ENCODE data around the gene MND1. TPM values are rescaled to one million over a fixed set of nuclear protein-coding genes. Genes with fewer than 3 reads are reported as not detected.

Gene MND1
- total RNA-seq, 1 experiment from 2014 or later = 35.7 TPM

DNA sequence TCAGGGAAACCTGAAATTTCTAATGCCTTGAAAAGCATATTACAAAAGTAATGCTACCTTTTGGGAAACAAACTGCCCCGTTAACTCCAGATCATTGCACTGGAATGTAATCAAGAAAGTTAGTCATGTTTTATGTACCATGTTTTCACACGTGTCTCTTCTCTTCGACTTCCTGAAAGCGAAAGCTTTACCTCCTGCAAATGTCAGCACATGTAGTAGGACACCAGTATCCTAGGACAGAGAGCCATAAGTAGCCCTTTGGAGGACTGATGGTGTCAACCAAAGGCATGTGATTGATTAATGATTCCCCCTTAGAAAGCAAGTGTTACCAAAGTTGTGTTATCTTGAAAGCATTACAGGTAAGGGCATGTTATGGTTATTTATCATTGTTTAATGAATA is 8.8 kb upstream of the MND1 start:
- no peak for DNase-seq
- Histone ChIP-seq H3K4me3 (no peak overlapping the region), H3K4me1 (no peaks in the 10 kb centered on the region), H3K27me3 (no peaks in the 10 kb centered on the region), H3K9me3 (replicated peaks) (no peaks in the 10 kb centered on the region), H3K36me3 (peaks cover 9% of the 10 kb centered on the region), H3K27ac (no peak overlapping the region)

GRCh38 chr4:153337686-153338085 is 6.8 kb upstream of the MND1 start:
- Histone ChIP-seq H3K9me3 (replicated peaks) (no peaks in the 10 kb centered on the region), H3K36me3 (peaks cover 6% of the 10 kb centered on the region; the same call in 1 of the 2 replicates), H3K4me1 (no peaks in the 10 kb centered on the region), H3K27me3 (no peaks in the 10 kb centered on the region), H3K27ac (no peak overlapping the region), H3K4me3 (no peak overlapping the region)
- DNase-seq = no peak

- DNase-seq = no peak
- peaks cover 3% of the 10 kb centered on the region; the same call in 1 of the 2 replicates for H3K36me3 ChIP-seq
- H3K27ac ChIP-seq = no peak overlapping the region
- no peaks in the 10 kb centered on the region for H3K27me3 ChIP-seq
- no peak overlapping the region for H3K4me3 ChIP-seq
- peaks cover 6% of the 10 kb centered on the region for H3K4me1 ChIP-seq
- no peaks in the 10 kb centered on the region for H3K9me3 ChIP-seq (replicated peaks)
Measured at GRCh38 chr4:153341575-153342090, 2.9 kb upstream of the MND1 start.

DNA sequence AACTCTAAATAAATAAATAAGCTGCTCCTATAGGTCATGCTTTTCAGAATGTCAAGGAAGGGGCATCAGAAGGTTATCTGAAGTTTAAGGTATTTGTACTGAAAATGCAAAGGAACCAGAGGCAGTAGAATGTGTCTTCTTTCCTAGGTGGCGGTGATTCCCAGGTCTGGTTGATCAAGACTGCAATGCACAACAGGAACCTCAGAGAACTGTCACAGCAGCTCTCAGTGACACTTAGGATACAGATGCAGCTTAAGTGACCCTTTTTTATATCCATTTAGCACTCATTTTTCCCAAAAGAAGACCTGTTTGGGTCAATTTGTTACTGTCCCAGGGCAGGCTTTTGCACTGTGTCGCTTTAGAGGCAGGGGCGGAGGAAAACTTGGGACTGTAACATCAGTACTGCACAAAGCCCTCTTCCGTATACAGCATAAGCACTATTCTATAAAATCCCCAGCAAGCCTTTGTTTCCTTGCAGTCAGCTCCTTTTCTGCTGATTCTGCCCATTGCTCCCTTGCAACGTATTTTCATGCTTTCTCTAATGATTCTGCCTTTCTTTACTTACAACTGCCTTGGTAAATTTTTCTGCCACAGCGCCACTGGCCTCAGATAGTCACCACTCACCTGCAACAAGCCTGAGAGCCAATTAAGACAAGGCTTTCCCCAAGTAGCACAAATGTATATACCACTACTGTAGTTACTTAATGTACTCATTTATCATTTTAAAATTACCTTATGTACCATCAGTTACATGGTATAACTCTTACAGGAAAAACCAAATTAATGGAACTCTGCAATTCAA is 1.5 kb upstream of the MND1 start:
- Histone ChIP-seq H3K4me1 (peaks cover 11% of the 10 kb centered on the region), H3K9me3 (replicated peaks) (no peaks in the 10 kb centered on the region), H3K27ac (no peak overlapping the region), H3K27me3 (no peaks in the 10 kb centered on the region), H3K4me3 (no peak overlapping the region), H3K36me3 (no peaks in the 10 kb centered on the region)
- DNase-seq = no peak

DNA sequence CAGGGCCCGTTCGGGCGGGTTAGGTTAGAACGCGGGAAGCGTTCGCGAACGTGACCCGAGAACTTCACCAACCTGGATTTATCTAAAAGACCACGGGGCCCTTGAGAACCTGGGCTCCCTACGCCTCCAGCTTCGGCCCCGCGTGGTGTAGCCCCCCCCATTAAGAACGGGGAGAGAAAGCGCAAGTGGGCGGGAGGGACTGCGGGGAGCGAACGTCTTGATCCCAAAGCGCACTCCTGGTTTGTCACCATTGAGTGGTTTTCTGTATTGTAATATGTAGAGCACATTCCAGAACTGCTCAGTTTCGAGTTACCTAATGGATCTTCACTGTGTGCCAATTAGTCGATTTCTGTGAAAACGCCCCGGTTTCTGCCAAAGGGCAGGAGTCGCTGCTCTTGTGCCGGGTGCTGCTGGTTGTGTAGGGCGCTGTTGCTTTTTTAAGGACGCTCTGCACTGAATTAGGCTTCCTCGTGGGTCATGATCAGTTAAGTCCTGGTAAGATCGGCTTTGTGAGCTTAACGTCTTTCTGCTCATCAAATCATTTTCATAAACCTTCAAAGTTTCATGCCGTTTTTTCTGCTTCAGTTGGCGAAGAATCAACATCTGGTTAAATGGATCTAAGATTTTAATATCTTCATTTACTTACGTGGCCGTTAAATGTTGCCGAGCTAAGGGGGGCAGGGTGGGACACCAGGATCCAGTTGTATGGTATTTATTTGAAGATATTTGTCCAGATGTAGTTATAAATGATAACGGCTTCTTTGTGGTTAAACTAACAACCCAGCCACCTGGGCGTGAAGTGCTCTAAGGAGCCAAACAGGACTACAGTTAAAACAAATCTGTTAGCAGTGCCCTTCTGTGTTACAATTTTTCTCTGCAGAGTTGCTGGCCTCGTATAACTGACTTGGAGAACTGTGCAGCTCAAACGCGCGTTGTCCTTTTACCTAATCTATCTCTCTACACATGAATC is 809 bp downstream of the MND1 start:
- Histone ChIP-seq H3K4me3 (peak overlapping the region; percentile 99), H3K4me1 (peaks cover 15% of the 10 kb centered on the region), H3K27ac (peak overlapping the region; percentile 99), H3K27me3 (no peaks in the 10 kb centered on the region), H3K36me3 (no peaks in the 10 kb centered on the region; the same call in 1 of the 2 replicates), H3K9me3 (replicated peaks) (no peaks in the 10 kb centered on the region)
- DNase-seq = peak; percentile 76 to 79

DNA sequence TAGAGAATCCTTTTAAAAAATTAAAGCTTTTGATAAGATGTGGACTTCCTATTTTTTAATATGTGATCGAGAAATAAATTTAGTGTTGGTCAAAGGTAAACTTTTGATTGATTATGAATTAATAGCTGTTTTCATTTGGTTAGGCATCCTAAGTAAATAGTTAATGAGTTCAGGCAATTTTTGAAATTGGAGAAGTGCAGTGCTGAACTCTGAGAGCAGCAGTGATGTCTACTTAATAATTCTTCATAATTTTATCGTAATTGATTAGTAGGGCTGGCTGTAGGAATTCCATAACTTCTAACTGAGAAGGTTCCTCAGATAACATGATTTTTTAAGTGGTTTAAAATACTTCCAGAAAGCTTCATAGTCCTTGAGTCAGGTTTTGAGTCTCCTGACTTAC is 1.5 kb downstream of the MND1 start:
- Histone ChIP-seq H3K36me3 (peaks cover 5% of the 10 kb centered on the region), H3K4me1 (peaks cover 15% of the 10 kb centered on the region), H3K27ac (peak overlapping the region; percentile 99), H3K4me3 (peak overlapping the region; percentile 99), H3K9me3 (replicated peaks) (no peaks in the 10 kb centered on the region), H3K27me3 (no peaks in the 10 kb centered on the region)
- DNase-seq = no peak

GRCh38 chr4:153346563-153346962 is 2.1 kb downstream of the MND1 start:
- H3K27ac ChIP-seq = peak overlapping the region; percentile 99; the same call in 1 of the 2 replicates
- peak overlapping the region; percentile 99 for H3K4me3 ChIP-seq
- no peaks in the 10 kb centered on the region for H3K27me3 ChIP-seq
- peaks cover 15% of the 10 kb centered on the region for H3K4me1 ChIP-seq
- no peaks in the 10 kb centered on the region for H3K9me3 ChIP-seq (replicated peaks)
- peak; percentile 17 to 49 for DNase-seq
- peaks cover 10% of the 10 kb centered on the region for H3K36me3 ChIP-seq

GRCh38 chr4:153347117-153347516 is 2.6 kb downstream of the MND1 start:
- DNase-seq = no peak
- H3K4me1 ChIP-seq = peaks cover 15% of the 10 kb centered on the region
- H3K36me3 ChIP-seq = peaks cover 12% of the 10 kb centered on the region
- H3K4me3 ChIP-seq = no peak overlapping the region
- no peaks in the 10 kb centered on the region for H3K9me3 ChIP-seq (replicated peaks)
- no peak overlapping the region for H3K27ac ChIP-seq
- H3K27me3 ChIP-seq = no peaks in the 10 kb centered on the region

GRCh38 chr4:153348006-153348405 is 3.5 kb downstream of the MND1 start:
- Histone ChIP-seq H3K4me1 (peaks cover 15% of the 10 kb centered on the region), H3K27ac (no peak overlapping the region)
- DNase-seq = no peak

GRCh38 chr4:153349206-153349805 is 4.8 kb downstream of the MND1 start:
- DNase-seq = peak; percentile 46 to 71
- Histone ChIP-seq H3K27ac (peak overlapping the region; percentile 41), H3K4me3 (no peak overlapping the region), H3K27me3 (no peaks in the 10 kb centered on the region), H3K4me1 (peaks cover 15% of the 10 kb centered on the region), H3K9me3 (replicated peaks) (no peaks in the 10 kb centered on the region), H3K36me3 (peaks cover 12% of the 10 kb centered on the region)

More at GRCh38 chr4:153348006-153348405, 3.5 kb downstream of the MND1 start:
- no peak overlapping the region for H3K4me3 ChIP-seq
- H3K9me3 ChIP-seq (replicated peaks) = no peaks in the 10 kb centered on the region
- no peaks in the 10 kb centered on the region for H3K27me3 ChIP-seq
- peaks cover 12% of the 10 kb centered on the region for H3K36me3 ChIP-seq

GRCh38 chr4:153362184-153362583 is 17.7 kb downstream of the MND1 start:
- no peak overlapping the region for H3K27ac ChIP-seq
- H3K4me1 ChIP-seq = peaks cover 5% of the 10 kb centered on the region; the same call in 1 of the 2 replicates
- peaks cover 4% of the 10 kb centered on the region; the same call in 1 of the 2 replicates for H3K9me3 ChIP-seq (replicated peaks)
- H3K36me3 ChIP-seq = peaks cover 16% of the 10 kb centered on the region
- DNase-seq = no peak
- H3K4me3 ChIP-seq = no peak overlapping the region
- H3K27me3 ChIP-seq = no peaks in the 10 kb centered on the region

- peak; percentile 68 to 71 for DNase-seq
- H3K9me3 ChIP-seq (replicated peaks) = peaks cover 4% of the 10 kb centered on the region; the same call in 1 of the 2 replicates
- no peaks in the 10 kb centered on the region for H3K27me3 ChIP-seq
- no peak overlapping the region for H3K4me3 ChIP-seq
- H3K36me3 ChIP-seq = peaks cover 26% of the 10 kb centered on the region
- peak overlapping the region; percentile 29; the same call in 1 of the 2 replicates for H3K27ac ChIP-seq
- H3K4me1 ChIP-seq = peaks cover 5% of the 10 kb centered on the region; the same call in 1 of the 2 replicates
Measured at GRCh38 chr4:153364061-153364460, 19.6 kb downstream of the MND1 start.

DNA sequence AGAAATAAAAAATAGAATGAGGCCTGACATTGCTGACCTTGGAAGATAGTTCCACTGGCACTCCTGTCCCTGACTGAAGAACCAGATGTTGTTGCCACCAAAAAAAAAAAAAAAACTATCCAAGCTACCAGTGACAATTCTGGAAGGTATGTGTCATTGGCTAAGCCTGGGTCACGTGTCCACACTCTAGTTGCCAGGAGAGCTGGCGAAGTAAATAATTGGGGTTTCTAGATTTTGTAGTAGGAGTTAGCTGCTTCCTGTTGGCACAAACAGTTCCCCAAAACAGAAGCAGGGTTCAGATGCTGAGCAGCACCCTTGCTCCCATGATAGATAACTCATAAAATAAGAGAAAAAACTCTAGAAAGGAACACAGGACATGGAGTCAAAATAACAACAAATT is 20.5 kb downstream of the MND1 start:
- DNase-seq = no peak
- Histone ChIP-seq H3K27ac (no peak overlapping the region), H3K36me3 (peaks cover 29% of the 10 kb centered on the region), H3K4me1 (peaks cover 5% of the 10 kb centered on the region; the same call in 1 of the 2 replicates), H3K27me3 (no peaks in the 10 kb centered on the region), H3K4me3 (no peak overlapping the region), H3K9me3 (replicated peaks) (peaks cover 4% of the 10 kb centered on the region; the same call in 1 of the 2 replicates)

DNA sequence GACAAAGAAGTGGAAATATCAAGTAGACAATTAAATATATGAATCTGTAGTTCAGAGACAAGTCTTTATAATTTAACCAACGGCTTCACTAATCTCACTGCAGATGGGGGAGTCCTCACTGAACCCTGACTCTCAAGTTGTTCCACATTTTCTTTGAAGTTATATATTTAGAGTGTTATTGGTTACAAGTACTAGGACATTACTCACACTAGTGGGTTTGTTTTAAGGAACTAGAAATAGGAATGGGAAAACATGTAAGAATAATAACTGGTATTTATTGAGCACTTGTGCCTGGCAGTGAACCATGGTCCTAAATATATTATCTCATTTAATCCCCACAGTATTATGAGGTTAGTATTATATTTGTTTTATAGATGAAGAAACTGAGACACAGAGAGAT is 22.0 kb downstream of the MND1 start:
- Histone ChIP-seq H3K36me3 (peaks cover 33% of the 10 kb centered on the region), H3K27ac (no peak overlapping the region), H3K27me3 (no peaks in the 10 kb centered on the region), H3K4me3 (no peak overlapping the region), H3K9me3 (replicated peaks) (peaks cover 4% of the 10 kb centered on the region; the same call in 1 of the 2 replicates), H3K4me1 (peaks cover 5% of the 10 kb centered on the region; the same call in 1 of the 2 replicates)
- no peak for DNase-seq

All from SJCRH30 (cell line).